Stimulated activated CD8-positive, alpha-beta memory T cell treated with anti-CD3 and anti-CD28 coated beads, Interleukin-7, amount 100 ng/mL, for 4 hours (primary cell): ENCODE results near the gene UBR3.
"Not testable (repeated sequence)": the region's sequence is repeated elsewhere in the genome, so short reads cannot be mapped to it uniquely, and the experiment has no call there.

Experiments used
- DNase-seq, 2 donors: peaks; one replicate each; pipeline ENCODE4 v3.0.0-alpha.2; 2020; ENCODE audit warnings: low read depth in 2 of 2

UBR3 gene

GRCh38 chr2:169945515-169945914 is 118.3 kb downstream of the UBR3 start:
- no peak for DNase-seq

- DNase-seq, result no peak
Observed at GRCh38 chr2:169946092-169946491, 118.8 kb downstream of the UBR3 start.

GRCh38 chr2:169946546-169946945 is 119.3 kb downstream of the UBR3 start:
- no peak for DNase-seq

- DNase-seq, result no peak
Observed at GRCh38 chr2:169955940-169956339, 128.7 kb downstream of the UBR3 start.

GRCh38 chr2:169957219-169957618 is 130.0 kb downstream of the UBR3 start:
- DNase-seq, result not testable (repeated sequence)

- no peak for DNase-seq
Observed at GRCh38 chr2:169961911-169962310, 134.7 kb downstream of the UBR3 start.

GRCh38 chr2:169963786-169964185 is 136.5 kb downstream of the UBR3 start:
- DNase-seq, result no peak

GRCh38 chr2:169964740-169965139 is 137.5 kb downstream of the UBR3 start:
- DNase-seq, result no peak

- no peak for DNase-seq
Observed at GRCh38 chr2:169965495-169965894, 138.2 kb downstream of the UBR3 start.

- DNase-seq, result no peak
Observed at GRCh38 chr2:169966454-169966853, 139.2 kb downstream of the UBR3 start.

GRCh38 chr2:169968743-169969142 is 141.5 kb downstream of the UBR3 start:
- DNase-seq, result no peak

GRCh38 chr2:169975221-169975620 is 148.0 kb downstream of the UBR3 start:
- DNase-seq, result no peak

- no peak for DNase-seq
Observed at GRCh38 chr2:169976335-169976851, 149.1 kb downstream of the UBR3 start.

- DNase-seq, result no peak
Observed at GRCh38 chr2:169977530-169977929, 150.3 kb downstream of the UBR3 start.

GRCh38 chr2:169978402-169979017 is 151.3 kb downstream of the UBR3 start:
- DNase-seq, result no peak

GRCh38 chr2:169979025-169979424 is 151.8 kb downstream of the UBR3 start:
- DNase-seq, result no peak

- no peak for DNase-seq
Observed at GRCh38 chr2:169980001-169980400, 152.7 kb downstream of the UBR3 start.

GRCh38 chr2:169980643-169981042 is 153.4 kb downstream of the UBR3 start:
- no peak for DNase-seq

- DNase-seq, result no peak
Observed at GRCh38 chr2:169982929-169983328, 155.7 kb downstream of the UBR3 start.

GRCh38 chr2:169983506-169983905 is 156.3 kb downstream of the UBR3 start:
- DNase-seq, result no peak

GRCh38 chr2:169984145-169984544 is 156.9 kb downstream of the UBR3 start:
- no peak for DNase-seq

GRCh38 chr2:169994752-169995151 is 167.5 kb downstream of the UBR3 start:
- DNase-seq, result no peak

- DNase-seq, result no peak
Observed at GRCh38 chr2:169997140-169997887, 170.1 kb downstream of the UBR3 start.
